HL-60 (cell line): Measurements from ENCODE around the gene PGM1.
A peak's percentile ranks its signal among the peaks of the same experiment; 100 is the strongest.

Experiments used
- DNase-seq, 2 experiments: peaks; one replicate each; pipeline ENCODE4 v3.0.0-alpha.2; 2010 to 2020; ENCODE audit warnings: low read depth in 1 of 2, low spot score in 1 of 2
- H3K27ac ChIP-seq: fragments of 250-450 bp; sonication (Bioruptor Pico); replicated peaks from 2 replicates; pipeline ENCODE4 v1.5.1; 2020; ENCODE audit warnings: mild to moderate bottlenecking, moderate library complexity
- H3K27me3 ChIP-seq: fragments of 250-450 bp; sonication (Bioruptor Pico); 2 replicates; pipeline ENCODE4 v1.5.1; 2021; ENCODE audit warnings: mild to moderate bottlenecking, moderate library complexity; ENCODE audit not compliant: insufficient read depth, poor library complexity, severe bottlenecking
- H3K4me3 ChIP-seq: replicated peaks from 2 replicates; pipeline ENCODE4 v1.5.1; 2011; ENCODE audit warnings: mild to moderate bottlenecking, control low read depth, low read length; ENCODE audit not compliant: insufficient read depth
- GABPA ChIP-seq: IDR thresholded peaks from 2 replicates; pipeline ENCODE4 v1.6.1; 2012; ENCODE audit warnings: low read depth
- POLR2AphosphoS5 ChIP-seq: IDR thresholded peaks from 2 replicates; pipeline ENCODE4 v1.6.1; 2012; ENCODE audit warnings: low read depth
- SPI1 ChIP-seq: IDR thresholded peaks from 2 replicates; pipeline ENCODE4 v1.6.1; 2012; ENCODE audit warnings: low read depth, mild to moderate bottlenecking, borderline replicate concordance
- long read RNA-seq: library from polyadenylated mRNA; unstranded; transcript quantifications from one replicate; pipeline ENCODE4 v2.0.0, GENCODE V29; 2020
- TF ChIP-seq, protein P1 (sequence below): IDR thresholded peaks from 2 replicates; pipeline ENCODE4 v1.6.1; 2012; ENCODE audit warnings: low read depth; ENCODE audit not compliant: insufficient replicate concordance
- TF ChIP-seq, protein P2 (sequence below): IDR thresholded peaks from one replicate; pipeline ENCODE4 v1.5.1; 2011; ENCODE audit warnings: low read length, control low read depth, inconsistent platforms; ENCODE audit not compliant: insufficient read depth

PGM1 gene
- long read RNA-seq, transcript PGM1-202 (11 exons, 2,472 nt) = major isoform, 773 of 812 reads
- long read RNA-seq, partial matches to known transcripts = 17 of 812 reads
- long read RNA-seq, other reads (novel, unspliced or antisense) = 20 of 812 reads

DNA sequence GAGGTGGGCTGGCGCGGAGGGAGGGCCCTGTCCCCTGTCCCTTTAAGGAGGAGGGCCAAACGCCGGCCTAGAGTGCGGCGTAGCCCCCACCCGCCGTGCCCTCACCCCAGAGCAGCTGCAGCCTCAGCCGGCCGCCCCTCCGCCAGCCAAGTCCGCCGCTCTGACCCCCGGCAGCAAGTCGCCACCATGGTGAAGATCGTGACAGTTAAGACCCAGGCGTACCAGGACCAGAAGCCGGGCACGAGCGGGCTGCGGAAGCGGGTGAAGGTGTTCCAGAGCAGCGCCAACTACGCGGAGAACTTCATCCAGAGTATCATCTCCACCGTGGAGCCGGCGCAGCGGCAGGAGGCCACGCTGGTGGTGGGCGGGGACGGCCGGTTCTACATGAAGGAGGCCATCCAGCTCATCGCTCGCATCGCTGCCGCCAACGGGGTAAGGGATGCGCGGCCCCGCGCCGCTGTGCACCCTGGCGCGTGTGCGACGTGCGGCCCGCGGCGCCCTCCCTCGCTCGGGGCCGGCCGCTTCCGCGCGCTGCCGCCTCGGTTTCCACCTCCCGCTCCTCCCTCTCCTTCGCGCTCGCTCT, at the start of gene PGM1:
PGM1 (plus strand) TSS at position 109 of the 583 bp plus-strand sequence; CDS start at position 187, 78 bp downstream.
- 0 out of 2 replicates have a peak, but pooled peaks have one; percentile 46 for TF ChIP-seq POLR2AphosphoS5
- TF ChIP-seq, protein P1, sequence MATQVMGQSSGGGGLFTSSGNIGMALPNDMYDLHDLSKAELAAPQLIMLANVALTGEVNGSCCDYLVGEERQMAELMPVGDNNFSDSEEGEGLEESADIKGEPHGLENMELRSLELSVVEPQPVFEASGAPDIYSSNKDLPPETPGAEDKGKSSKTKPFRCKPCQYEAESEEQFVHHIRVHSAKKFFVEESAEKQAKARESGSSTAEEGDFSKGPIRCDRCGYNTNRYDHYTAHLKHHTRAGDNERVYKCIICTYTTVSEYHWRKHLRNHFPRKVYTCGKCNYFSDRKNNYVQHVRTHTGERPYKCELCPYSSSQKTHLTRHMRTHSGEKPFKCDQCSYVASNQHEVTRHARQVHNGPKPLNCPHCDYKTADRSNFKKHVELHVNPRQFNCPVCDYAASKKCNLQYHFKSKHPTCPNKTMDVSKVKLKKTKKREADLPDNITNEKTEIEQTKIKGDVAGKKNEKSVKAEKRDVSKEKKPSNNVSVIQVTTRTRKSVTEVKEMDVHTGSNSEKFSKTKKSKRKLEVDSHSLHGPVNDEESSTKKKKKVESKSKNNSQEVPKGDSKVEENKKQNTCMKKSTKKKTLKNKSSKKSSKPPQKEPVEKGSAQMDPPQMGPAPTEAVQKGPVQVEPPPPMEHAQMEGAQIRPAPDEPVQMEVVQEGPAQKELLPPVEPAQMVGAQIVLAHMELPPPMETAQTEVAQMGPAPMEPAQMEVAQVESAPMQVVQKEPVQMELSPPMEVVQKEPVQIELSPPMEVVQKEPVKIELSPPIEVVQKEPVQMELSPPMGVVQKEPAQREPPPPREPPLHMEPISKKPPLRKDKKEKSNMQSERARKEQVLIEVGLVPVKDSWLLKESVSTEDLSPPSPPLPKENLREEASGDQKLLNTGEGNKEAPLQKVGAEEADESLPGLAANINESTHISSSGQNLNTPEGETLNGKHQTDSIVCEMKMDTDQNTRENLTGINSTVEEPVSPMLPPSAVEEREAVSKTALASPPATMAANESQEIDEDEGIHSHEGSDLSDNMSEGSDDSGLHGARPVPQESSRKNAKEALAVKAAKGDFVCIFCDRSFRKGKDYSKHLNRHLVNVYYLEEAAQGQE = no peak

DNA sequence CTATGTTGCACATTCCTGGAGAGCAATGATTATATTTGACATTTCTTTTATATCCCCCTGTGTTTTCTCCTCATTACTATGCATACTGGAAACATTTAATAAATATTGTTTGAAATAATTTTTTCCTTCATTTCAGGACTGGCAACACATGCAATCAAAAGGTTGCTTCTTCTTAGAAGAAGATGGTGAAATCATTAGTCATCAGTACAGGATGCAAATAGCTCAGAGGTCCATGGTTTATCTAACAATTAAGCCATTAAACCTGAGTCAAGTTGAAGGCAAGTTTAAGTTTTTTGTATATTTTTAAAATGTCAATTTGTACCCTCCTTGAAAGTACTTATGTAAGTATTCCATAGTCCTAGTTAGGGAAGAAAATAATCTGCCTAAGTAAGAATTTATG, 47.4 kb upstream of the PGM1 start:
- H3K27me3 ChIP-seq = no peaks in the 10 kb centered on the region
- no peak for TF ChIP-seq GABPA
- TF ChIP-seq POLR2AphosphoS5 = no peak
- TF ChIP-seq SPI1 = no peak
- TF ChIP-seq, protein P1 = no peak
- TF ChIP-seq, protein P2, sequence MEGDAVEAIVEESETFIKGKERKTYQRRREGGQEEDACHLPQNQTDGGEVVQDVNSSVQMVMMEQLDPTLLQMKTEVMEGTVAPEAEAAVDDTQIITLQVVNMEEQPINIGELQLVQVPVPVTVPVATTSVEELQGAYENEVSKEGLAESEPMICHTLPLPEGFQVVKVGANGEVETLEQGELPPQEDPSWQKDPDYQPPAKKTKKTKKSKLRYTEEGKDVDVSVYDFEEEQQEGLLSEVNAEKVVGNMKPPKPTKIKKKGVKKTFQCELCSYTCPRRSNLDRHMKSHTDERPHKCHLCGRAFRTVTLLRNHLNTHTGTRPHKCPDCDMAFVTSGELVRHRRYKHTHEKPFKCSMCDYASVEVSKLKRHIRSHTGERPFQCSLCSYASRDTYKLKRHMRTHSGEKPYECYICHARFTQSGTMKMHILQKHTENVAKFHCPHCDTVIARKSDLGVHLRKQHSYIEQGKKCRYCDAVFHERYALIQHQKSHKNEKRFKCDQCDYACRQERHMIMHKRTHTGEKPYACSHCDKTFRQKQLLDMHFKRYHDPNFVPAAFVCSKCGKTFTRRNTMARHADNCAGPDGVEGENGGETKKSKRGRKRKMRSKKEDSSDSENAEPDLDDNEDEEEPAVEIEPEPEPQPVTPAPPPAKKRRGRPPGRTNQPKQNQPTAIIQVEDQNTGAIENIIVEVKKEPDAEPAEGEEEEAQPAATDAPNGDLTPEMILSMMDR = no peak
- no peak overlapping the region for H3K4me3 ChIP-seq
- H3K27ac ChIP-seq = no peak overlapping the region
- no peak for DNase-seq

More for the DNA sequence above, at the start of gene PGM1:
- Histone ChIP-seq H3K27me3 (no peaks in the 10 kb centered on the region), H3K4me3 (peak within 1 kb of the TSS; percentile 84), H3K27ac (peak within 1 kb of the TSS; percentile 97)
- peak; percentile 47 to 72 for DNase-seq

DNA sequence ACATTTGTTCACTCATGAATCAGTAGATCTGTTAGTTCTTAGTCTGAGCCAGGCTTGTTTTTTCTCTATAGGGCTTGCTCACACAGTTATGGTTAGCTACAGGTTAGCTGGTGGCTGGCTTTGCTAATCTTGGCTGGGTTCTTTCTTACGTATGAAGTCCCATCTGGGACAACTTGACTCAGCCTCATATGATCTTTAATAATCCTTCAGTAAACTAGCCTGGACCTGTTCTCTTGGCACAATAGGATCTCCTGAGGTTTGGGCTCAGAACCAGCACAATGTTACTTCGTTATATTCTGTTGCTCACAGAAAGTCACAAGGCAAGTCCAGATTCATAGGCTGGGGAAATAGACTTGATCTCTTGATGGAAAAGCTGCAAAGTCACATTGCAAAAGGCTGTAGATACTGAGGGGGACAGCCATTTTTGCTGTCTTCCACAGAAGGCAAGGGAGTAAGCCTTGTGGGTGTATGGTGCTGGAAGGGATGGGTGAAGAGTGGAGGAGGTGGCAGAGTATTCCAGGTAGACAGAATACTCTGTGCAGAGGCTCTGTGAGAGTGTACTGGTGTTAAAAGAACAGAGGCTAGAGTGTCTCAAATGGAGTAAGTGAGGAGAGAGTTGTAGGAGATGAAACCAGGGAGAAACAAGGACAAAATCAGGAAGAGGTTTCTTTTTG, 45.5 kb upstream of the PGM1 start:
- no peak for DNase-seq
- TF ChIP-seq POLR2AphosphoS5 = no peak
- no peak for TF ChIP-seq GABPA
- TF ChIP-seq, protein P1 = no peak
- TF ChIP-seq, protein P2 = no peak
- no peak for TF ChIP-seq SPI1
- Histone ChIP-seq H3K27me3 (no peaks in the 10 kb centered on the region), H3K27ac (no peak overlapping the region), H3K4me3 (no peak overlapping the region)
